KOPT-K1 (cell line): ENCODE measurements around the gene ZNF214.

Experiments
- H3K27ac ChIP-seq: fragments of 200-600 bp; sonication (generic); 2 replicates; pipeline ENCODE4 v1.5.1; 2016; ENCODE audit warnings: antibody characterized with exemption, mild to moderate bottlenecking, low read depth, low read length; ENCODE audit not compliant: poor library complexity, severe bottlenecking
- H3K36me3 ChIP-seq: fragments of 200-600 bp; sonication (generic); 2 replicates; pipeline ENCODE4 v1.5.1; 2017; ENCODE audit warnings: antibody characterized with exemption, mild to moderate bottlenecking, low read length, moderate library complexity; ENCODE audit not compliant: insufficient read depth
- H3K9me3 ChIP-seq: fragments of 200-600 bp; sonication (generic); 2 replicates; pipeline ENCODE4 v1.5.1; 2017; ENCODE audit warnings: antibody characterized with exemption, low read length, mild to moderate bottlenecking; ENCODE audit not compliant: insufficient read depth, poor library complexity, severe bottlenecking

ZNF214 gene

DNA sequence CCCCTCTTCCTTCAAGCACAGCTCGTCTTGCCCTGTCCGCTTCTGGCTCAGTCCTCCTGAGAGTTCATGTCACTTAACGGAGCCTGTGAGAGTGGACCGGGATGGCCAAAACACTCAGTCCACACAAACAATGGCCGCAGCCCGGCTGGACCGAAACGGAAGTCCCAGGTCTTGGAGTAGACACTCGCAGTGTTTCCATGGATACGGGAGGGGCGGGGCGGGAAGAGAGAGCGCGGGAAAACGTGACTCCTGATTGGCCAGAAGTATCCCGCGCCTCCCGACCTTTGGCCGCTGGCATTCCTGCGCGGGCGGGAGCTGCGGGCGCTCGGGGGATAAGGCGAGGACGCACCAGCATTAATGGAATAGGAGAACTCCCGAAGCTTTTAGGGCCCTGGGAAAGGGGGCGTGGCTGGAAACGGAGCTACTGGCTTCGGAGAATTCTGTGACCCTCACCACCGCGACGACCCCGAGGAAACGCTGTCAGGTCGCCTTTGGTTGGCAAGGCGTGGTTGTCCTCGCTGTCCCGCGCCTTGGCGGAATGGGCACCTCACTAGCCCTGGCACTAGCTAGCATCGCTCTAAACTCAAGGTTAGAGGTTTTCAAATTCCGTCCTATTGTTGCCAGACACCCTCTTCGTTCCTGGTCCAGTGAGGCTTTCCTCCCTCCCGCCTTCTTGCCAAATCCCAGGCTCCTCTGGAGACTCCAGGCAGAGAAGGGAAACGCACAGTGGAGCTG lies at the start of gene ZNF214, which contains the start of gene NLRP14:
TSS of gene ZNF214 (minus strand) at position 164 of the 735 bp plus-strand sequence. CDS start 17,511 bp downstream, outside the sequence.
TSS of gene NLRP14 (plus strand) at position 297 of the 735 bp plus-strand sequence. CDS start 18,108 bp downstream, outside the sequence.
- H3K36me3 ChIP-seq = no peaks in the 10 kb centered on the region
- no peaks in the 10 kb centered on the region for H3K9me3 ChIP-seq
- H3K27ac ChIP-seq = no peak within 1 kb of the TSS

DNA sequence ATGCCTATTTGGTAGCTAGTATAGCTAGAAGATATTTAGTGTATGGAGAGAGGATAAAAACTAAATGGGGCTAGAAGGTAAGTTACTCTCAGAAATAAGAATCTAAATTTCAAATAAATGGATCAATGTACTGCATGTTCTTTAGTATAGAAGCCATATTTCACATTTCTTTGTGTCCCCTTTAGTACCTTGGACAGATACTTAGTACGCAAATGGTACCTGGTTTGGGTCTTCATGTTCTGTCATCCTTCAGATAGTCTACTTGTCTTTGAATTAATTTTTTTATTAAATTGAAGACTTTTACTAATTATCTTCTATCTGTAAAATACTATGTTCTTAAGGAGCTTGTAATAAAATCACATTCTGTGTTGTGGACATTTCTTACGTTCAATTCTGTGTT lies 42.4 kb upstream of the ZNF214 start:
- Histone ChIP-seq H3K36me3 (no peaks in the 10 kb centered on the region), H3K27ac (no peak overlapping the region), H3K9me3 (no peaks in the 10 kb centered on the region)

DNA sequence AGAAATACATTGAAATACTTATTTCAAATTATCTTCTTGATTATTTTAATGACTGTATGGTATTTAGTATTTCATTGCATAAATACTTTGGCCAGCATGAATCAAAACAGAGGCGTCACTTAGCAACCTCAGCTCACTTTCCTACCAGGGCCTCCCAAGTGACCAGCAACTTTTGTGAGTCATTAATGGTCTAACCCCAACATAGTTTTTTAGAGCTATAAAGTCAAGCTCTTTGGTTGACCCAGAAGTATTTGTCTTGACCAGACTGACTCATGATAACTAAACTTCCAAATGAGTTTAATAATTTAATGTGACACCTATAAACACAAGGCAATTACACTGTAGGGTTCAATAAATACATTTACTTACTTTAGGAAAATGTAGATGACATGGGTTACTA lies 40.7 kb upstream of the ZNF214 start:
- H3K9me3 ChIP-seq = no peaks in the 10 kb centered on the region
- H3K36me3 ChIP-seq = no peaks in the 10 kb centered on the region
- H3K27ac ChIP-seq = no peak overlapping the region

DNA sequence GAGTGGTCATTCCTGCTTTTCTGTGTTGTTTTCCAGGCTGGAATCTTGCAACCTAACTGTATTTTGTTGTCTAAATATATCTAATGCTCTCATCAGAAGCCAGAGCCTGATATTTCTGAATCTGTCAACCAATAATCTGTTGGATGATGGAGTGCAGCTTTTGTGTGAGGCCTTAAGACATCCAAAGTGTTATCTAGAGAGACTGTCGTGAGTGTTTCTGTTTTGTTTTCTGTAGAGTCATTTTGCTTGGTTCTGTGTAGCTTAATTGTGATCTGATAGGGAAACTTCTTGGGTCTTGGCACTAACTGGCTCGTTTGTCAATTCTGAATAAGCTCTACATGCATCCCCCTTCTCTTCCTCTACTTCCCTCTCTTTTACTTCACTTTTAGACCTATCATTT lies 37.5 kb upstream of the ZNF214 start:
- no peaks in the 10 kb centered on the region for H3K9me3 ChIP-seq
- H3K36me3 ChIP-seq = no peaks in the 10 kb centered on the region
- H3K27ac ChIP-seq = no peak overlapping the region

- Histone ChIP-seq H3K36me3 (no peaks in the 10 kb centered on the region), H3K27ac (no peak overlapping the region)
Measured at GRCh38 chr11:7056828-7057513, 36.8 kb upstream of the ZNF214 start.

GRCh38 chr11:7050191-7050590 lies 30.0 kb upstream of the ZNF214 start:
- Histone ChIP-seq H3K36me3 (no peaks in the 10 kb centered on the region), H3K27ac (no peak overlapping the region)

More at GRCh38 chr11:7056828-7057513, 36.8 kb upstream of the ZNF214 start:
- no peaks in the 10 kb centered on the region for H3K9me3 ChIP-seq

GRCh38 chr11:7046474-7047175 lies 26.5 kb upstream of the ZNF214 start:
- Histone ChIP-seq H3K36me3 (no peaks in the 10 kb centered on the region), H3K9me3 (no peaks in the 10 kb centered on the region), H3K27ac (no peak overlapping the region)

More at GRCh38 chr11:7050191-7050590, 30.0 kb upstream of the ZNF214 start:
- no peaks in the 10 kb centered on the region for H3K9me3 ChIP-seq

DNA sequence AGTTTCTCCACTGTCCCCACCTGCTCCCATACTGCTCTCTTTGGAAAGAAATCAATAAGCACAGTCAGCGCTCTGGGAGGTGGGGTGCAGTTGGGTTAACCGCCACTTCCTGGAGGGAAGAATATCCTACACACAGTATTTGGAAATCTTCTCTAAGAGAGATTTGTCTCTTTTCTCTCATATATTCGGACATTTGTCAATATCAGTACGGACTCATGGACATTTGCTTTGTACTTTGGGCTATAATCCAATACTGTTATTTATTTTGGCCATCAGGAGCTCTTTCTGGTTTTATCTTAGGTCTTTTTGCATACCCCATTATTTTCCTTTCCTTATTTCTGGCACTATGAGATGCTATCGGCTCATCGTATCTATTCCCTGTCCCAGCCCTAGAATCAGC lies 13.9 kb upstream of the ZNF214 start:
- Histone ChIP-seq H3K27ac (no peak overlapping the region), H3K9me3 (no peaks in the 10 kb centered on the region), H3K36me3 (no peaks in the 10 kb centered on the region)

DNA sequence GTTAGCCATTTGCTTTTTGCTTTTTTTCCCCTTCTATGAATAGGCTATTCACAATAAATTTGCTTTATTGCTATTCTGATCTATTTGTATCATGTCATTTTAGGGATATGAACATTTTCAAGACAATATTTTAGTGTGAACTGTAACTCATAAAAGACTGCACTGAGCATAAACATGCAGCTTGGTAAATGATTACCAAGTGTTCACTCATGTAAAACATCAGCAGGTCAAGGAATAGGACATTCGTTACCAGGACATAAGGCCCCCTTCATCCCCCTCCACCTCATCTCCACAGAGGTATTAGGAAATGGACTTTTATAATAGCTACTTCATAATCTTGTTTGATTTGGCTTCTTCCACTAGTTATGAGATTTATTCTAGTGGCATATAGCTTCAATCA lies 12.5 kb upstream of the ZNF214 start:
- H3K9me3 ChIP-seq = no peaks in the 10 kb centered on the region
- H3K36me3 ChIP-seq = no peaks in the 10 kb centered on the region
- no peak overlapping the region for H3K27ac ChIP-seq

DNA sequence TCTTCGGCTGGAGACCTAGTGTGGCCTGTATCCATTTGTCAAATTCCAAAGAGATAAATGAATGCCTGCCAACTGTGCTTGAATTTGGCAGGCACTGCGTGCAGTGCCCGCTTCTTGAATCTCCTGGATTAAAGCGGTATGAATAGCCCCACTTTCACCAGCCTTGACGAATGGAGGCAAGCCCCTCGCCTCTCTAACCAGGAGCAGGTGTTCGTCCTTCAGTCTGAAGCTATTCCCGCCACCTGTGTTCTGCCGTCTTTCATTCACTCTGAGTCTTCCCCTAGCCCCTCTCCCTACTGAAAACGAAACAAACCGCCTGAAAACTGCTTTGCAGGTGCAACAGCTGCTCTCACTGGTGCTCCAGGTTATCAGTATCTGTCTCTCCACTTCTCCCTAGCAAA lies 11.3 kb upstream of the ZNF214 start:
- H3K9me3 ChIP-seq = no peaks in the 10 kb centered on the region
- no peak overlapping the region for H3K27ac ChIP-seq
- no peaks in the 10 kb centered on the region for H3K36me3 ChIP-seq

- no peaks in the 10 kb centered on the region for H3K9me3 ChIP-seq
- H3K36me3 ChIP-seq = no peaks in the 10 kb centered on the region
- no peak overlapping the region for H3K27ac ChIP-seq
Measured at GRCh38 chr11:7030836-7031235, 10.7 kb upstream of the ZNF214 start.

DNA sequence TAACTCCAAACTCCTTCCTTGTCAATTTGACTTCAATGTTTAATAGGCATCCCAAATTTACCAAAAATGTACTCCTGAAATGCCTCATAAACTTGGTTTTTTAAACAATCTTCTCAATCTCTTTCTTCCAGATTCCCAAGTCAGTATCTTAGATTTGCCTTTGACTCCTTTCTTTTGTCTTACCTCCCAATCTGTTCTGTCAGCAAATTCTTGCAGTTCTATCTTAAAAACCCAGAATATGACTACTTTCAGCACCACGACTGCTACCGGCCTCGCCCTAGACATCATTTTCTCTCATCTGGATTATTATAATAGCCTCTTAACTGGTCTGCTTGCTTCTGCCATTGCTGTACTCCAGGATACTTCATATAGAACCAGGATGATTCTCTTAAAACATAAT lies 8.0 kb upstream of the ZNF214 start:
- Histone ChIP-seq H3K27ac (no peak overlapping the region), H3K36me3 (no peaks in the 10 kb centered on the region), H3K9me3 (no peaks in the 10 kb centered on the region)

- no peaks in the 10 kb centered on the region for H3K36me3 ChIP-seq
- no peak overlapping the region for H3K27ac ChIP-seq
- H3K9me3 ChIP-seq = no peaks in the 10 kb centered on the region
Measured at GRCh38 chr11:7021318-7021717, 1.2 kb upstream of the ZNF214 start.

DNA sequence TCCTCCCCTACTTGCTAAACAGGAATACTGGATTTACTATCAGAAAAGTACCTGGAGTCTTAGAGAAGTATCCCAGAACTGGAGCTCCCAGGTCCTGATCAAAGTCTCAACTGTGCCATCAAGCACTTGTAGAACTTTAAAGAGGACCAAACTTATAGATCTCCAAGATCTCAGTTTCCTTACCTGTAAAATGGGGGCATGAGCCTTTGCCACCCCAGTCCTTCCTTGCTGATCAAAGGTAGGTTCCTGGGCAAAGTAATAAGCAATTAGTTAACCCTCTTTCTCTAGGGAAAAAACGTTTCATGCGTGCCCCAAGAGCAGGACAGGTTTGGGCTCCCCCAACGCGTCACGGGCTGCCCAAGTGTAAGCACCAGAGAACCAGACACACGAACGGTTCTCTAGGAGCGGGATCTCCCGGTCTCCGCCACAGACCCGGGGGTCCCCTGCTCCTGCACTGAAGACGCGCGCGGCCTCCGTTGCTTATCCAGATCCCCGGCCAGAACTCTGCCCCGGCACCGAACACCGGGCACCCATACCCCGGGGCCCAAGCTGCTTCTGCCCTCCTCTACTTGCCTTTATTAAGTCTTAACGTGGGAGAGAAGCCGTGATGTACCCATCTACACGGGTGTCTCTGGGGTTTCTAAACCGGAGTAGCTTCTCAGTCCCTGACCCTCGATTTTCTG lies 505 bp downstream of the ZNF214 start:
- H3K27ac ChIP-seq = no peak overlapping the region
- H3K9me3 ChIP-seq = no peaks in the 10 kb centered on the region
- H3K36me3 ChIP-seq = no peaks in the 10 kb centered on the region

- Histone ChIP-seq H3K36me3 (no peaks in the 10 kb centered on the region), H3K27ac (no peak overlapping the region), H3K9me3 (no peaks in the 10 kb centered on the region)
Measured at GRCh38 chr11:7016011-7016410, 4.1 kb downstream of the ZNF214 start.
